AG09309 (cell line): ENCODE results near the gene PTPMT1.
A peak's percentile ranks its signal among the peaks of the same experiment; 100 is the strongest.

Experiments
- DNase-seq: peaks from one replicate; pipeline ENCODE4 v3.0.0-alpha.2; 2010; ENCODE audit warnings: low read depth
- H3K4me3 ChIP-seq: 2 replicates; pipeline ENCODE4 v1.5.1; 2011; ENCODE audit warnings: mild to moderate bottlenecking, low read depth, low read length, moderate library complexity; ENCODE audit not compliant: control insufficient read depth
- TF ChIP-seq, protein P1 (sequence below): IDR thresholded peaks from 2 replicates; pipeline ENCODE4 v1.5.1; 2011; ENCODE audit warnings: mild to moderate bottlenecking, low read depth, low read length, inconsistent platforms; ENCODE audit not compliant: insufficient read depth, control insufficient read depth; ENCODE audit errors: missing control alignments

Gene PTPMT1

DNA sequence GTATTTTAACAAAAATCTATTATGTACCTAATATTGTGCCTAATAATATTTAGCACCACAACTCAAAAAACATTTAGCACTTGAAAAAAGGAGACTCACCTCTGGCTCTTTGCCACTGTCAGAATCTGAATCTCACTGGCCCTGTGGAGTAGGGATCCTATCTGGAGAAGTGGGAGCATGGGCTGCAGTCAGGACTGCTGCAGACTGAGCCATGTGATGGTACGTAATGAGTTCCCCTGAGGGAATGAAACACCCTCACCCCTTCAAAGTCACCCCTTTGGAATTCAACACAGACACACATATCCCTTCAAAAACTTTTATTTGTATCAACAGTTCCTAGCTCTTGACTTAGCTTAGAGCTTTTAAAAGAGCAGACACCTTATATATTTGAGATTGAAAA is 6.5 kb downstream of the PTPMT1 start:
- TF ChIP-seq, protein P1, sequence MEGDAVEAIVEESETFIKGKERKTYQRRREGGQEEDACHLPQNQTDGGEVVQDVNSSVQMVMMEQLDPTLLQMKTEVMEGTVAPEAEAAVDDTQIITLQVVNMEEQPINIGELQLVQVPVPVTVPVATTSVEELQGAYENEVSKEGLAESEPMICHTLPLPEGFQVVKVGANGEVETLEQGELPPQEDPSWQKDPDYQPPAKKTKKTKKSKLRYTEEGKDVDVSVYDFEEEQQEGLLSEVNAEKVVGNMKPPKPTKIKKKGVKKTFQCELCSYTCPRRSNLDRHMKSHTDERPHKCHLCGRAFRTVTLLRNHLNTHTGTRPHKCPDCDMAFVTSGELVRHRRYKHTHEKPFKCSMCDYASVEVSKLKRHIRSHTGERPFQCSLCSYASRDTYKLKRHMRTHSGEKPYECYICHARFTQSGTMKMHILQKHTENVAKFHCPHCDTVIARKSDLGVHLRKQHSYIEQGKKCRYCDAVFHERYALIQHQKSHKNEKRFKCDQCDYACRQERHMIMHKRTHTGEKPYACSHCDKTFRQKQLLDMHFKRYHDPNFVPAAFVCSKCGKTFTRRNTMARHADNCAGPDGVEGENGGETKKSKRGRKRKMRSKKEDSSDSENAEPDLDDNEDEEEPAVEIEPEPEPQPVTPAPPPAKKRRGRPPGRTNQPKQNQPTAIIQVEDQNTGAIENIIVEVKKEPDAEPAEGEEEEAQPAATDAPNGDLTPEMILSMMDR: no peak
- H3K4me3 ChIP-seq: no peak overlapping the region
- no peak for DNase-seq

DNA sequence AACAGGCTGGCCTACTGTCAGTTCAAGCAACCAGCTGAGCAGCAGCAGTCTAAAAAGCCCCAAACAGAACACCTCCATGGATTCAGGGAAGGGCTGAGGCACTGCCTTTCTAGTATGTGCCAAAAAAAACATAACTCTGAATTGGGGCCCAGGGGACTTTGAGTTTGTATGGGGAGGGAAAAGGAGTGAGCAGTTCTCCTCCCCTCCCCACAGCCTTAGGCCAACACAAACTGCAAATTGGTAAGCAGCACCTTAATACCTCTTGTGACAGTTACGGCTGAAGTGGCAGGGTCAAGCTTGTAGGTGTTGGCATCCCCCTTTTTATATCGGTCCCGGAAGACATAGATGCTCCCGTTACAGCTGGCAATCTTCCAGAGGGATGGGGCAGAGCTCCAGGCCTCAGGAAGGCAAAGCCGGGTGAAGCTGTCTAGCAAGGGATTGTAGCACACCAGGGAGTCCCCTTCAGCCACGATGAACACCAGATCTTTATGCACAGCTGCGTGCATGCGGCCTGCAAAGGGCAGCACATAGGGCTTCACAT is 7.4 kb downstream of the PTPMT1 start:
- DNase-seq: no peak

GRCh38 chr11:47573321-47573720 is 7.9 kb downstream of the PTPMT1 start:
- TF ChIP-seq, protein P1: no peak
- no peak for DNase-seq
- no peak overlapping the region for H3K4me3 ChIP-seq

More for the DNA sequence above, 7.4 kb downstream of the PTPMT1 start:
- H3K4me3 ChIP-seq: no peak overlapping the region
- TF ChIP-seq, protein P1: no peak

DNA sequence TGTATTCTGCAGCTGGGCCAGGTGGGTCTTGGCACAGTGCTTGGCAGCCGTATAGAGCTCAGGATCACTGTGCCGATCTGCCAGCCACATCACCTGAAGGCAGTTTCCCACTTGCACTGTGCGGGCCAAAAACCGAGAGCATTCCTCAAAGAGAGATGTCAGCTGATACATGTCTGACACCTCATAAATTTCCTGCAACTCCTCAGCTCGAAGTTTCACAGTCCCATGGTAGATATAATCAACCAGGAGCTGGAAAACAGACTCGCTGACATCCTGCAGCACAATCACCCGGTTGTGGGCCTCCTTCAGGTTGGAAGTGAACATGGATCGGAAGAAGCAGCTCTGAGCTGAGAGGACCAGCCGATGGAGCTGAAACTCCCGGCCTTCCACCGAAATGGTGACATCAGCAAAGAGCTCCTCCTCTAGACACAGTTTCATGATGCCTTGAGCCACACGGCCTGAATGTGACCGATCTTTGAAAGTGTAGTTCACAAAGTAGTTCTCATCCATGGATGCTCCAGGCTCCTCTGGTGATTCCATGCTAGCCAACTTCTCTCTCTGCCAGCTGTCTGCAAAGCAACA is 12.2 kb downstream of the PTPMT1 start:
- TF ChIP-seq, protein P1: no peak
- DNase-seq: no peak
- H3K4me3 ChIP-seq: peak overlapping the region; percentile 84

GRCh38 chr11:47578524-47579494 is 13.4 kb downstream of the PTPMT1 start, which contains the start of the genes KBTBD4 and NDUFS3:
Gene KBTBD4, minus strand, starts transcription at chr11:47578970. Its CDS starts 19 bp downstream, at chr11:47578951.
Gene NDUFS3, plus strand, starts transcription at chr11:47579074. Its CDS starts 18 bp downstream, at chr11:47579092.
- peak within 1 kb of the TSS; percentile 84 for H3K4me3 ChIP-seq
- TF ChIP-seq, protein P1: no peak
- DNase-seq: peak; percentile 63

- H3K4me3 ChIP-seq: no peak overlapping the region
- DNase-seq: no peak
- TF ChIP-seq, protein P1: no peak
These were observed 18.4 kb downstream of the PTPMT1 start for GRCh38 chr11:47583844-47584243.
